ENCODE data around the gene HPSE.

DNA sequence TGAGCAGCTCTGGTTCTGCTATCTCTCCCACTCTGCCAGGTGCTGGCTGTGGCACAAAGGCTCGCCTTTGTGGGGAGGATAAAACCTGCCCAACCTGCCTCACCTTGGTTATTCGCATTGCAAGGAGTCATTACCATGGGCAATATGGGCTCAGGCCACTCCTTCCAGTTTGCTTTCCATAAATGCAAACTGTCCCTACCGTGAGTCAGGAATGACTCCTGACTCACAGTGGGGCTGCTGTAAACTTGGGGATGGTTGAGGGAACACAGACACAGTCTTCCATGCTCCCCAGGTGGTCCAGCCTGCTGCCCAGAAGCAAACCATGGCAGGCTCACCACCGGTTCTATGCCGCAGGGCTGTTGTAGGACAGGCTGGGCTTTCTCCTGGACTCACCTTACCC lies 86.2 kb downstream of the HPSE start:
- TF ChIP-seq, protein P1, sequence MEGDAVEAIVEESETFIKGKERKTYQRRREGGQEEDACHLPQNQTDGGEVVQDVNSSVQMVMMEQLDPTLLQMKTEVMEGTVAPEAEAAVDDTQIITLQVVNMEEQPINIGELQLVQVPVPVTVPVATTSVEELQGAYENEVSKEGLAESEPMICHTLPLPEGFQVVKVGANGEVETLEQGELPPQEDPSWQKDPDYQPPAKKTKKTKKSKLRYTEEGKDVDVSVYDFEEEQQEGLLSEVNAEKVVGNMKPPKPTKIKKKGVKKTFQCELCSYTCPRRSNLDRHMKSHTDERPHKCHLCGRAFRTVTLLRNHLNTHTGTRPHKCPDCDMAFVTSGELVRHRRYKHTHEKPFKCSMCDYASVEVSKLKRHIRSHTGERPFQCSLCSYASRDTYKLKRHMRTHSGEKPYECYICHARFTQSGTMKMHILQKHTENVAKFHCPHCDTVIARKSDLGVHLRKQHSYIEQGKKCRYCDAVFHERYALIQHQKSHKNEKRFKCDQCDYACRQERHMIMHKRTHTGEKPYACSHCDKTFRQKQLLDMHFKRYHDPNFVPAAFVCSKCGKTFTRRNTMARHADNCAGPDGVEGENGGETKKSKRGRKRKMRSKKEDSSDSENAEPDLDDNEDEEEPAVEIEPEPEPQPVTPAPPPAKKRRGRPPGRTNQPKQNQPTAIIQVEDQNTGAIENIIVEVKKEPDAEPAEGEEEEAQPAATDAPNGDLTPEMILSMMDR (IDR thresholded peaks at IDR 0.05) = no peak
- TF ChIP-seq POLR2AphosphoS5 (IDR thresholded peaks at IDR 0.05; ENCODE audit: low read depth, low read length) (no peak), SIN3A (IDR thresholded peaks at IDR 0.05; ENCODE audit: borderline replicate concordance, insufficient read depth, low read depth, low read length) (no peak)

Data from Panc1 (cell line).